Stimulated activated CD4-positive, alpha-beta T cell treated with anti-CD3 and anti-CD28 coated beads, Interleukin-2, amount 100 ng/mL, for 48 hours (primary cell): Measurements from ENCODE around the gene AP2A2.

ENCODE experiments used
- DNase-seq, 2 donors: peaks; one replicate each; pipeline ENCODE4 v3.0.0-alpha.2; 2020

Gene AP2A2

DNA sequence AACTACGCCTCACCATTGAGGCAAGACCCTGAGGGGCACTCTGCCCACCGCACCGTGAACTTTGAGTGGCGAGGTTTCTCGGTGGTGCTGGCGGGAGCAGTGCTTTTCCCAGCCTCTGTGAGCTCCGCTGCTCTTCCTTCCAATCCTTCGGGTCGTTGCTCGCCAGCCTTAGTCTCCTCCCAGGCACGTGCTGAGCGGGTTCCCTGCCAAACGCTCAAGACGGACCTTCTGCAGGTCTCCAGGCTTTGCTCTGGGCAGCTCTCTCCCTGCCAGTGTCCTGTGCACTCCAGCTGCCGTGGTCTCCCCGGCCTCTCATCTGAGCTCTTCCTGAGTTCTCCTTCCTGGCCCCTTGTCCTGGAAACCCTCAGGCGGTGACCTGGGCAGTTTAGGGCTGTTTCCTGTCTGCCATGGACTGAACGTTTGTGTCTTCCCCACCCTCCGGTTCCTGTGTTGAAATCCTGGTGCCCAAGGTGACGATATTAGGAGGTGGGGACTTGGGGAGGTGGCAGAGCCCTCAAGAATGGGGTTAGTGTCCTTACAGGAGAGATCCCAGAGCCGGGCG, 122.0 kb downstream of the AP2A2 start:
- no peak for DNase-seq

- no peak for DNase-seq
These were observed 122.9 kb downstream of the AP2A2 start for GRCh38 chr11:1048375-1049070.

GRCh38 chr11:1049071-1049405, 123.4 kb downstream of the AP2A2 start:
- no peak for DNase-seq

DNA sequence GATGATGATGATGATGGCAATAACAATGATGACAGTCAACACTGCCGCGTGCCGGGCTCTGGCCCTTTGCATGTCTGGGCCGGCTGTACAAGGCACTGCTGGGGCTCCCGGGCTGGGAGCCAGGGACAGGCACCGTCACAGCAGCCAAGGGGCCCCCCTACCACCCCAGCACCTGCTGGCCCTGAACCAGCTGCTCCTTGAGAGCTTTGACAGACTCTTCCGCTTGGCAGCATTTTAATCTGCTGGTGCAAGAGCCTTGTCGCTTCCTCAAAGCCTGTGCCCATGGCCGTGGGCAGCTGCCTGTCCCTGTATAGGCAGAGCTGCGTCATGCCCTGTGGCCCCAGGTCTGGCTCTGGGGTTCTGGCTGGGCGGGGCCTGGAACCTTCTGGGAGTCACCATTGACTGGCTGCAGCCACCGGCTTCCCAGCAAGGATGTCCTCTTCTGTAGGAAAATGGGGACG, 123.8 kb downstream of the AP2A2 start:
- no peak for DNase-seq

DNA sequence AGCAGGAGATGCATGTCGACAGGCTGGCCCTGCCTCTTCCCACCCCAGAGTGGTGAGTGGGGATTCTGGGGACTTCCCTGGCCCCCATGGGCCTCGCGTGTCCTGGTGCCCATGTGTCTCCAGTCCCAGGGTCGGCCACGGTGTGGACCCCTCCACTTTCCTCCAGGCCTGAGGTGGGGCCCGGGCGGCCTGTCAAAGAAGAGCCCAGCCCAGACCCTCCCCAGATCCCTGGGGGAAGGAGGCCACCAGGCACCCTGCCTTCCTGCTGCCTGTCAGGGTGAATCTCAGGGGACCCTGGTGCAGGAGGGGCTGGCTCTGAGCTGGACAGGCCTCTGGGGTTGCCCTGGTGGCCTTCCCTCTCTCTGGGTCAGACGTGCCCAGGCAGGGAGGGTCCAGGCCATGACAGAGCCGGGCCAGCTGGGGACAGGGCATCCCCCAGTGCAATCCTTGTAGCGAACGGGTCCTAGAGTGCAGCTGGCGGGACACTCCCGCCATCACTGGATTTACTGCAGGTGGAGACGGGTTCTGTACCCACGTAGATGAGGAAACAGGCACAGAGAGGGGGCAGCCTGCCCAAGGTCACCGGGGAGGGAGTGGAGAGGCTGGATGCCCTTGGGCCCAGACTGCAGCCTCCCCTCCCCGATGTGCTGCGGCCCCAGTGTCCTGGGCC, 124.4 kb downstream of the AP2A2 start:
- DNase-seq, result no peak

DNA sequence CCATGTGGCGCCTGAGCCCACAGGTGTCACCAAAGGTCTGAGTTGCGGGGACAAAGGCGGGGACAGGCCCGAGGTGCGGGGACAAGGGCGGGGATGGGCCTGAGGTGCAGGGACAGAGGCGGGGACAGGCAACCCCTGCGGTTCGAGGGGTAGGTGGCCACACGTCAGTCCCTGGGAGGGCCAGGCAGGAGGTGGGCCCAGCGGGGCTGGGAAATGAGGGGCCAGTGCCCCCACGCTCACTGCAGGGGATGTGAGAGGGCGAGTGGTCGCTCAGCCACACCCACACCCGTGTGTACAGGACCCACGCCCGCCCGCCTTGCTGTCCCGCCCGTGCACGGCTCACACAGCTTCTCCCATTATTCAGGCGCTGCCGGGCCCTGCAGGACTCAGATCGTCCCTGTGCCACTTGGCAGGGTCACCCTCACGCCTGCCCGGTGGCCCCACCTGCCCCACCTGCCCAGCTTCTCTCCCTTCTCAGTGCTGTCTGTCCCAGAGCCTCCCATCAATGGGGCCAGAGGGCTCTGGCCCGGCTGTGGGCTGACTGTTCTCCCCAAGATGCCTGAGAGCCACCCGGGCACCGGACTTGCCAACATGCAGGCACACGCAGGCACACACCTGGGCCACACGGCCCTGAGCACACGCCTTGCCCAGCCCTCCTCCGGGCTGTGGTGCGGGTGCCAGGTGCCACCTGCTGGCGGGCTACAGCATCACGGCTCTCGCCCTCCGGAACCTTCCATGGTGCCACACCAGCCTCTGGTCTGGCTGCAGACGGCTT, 125.1 kb downstream of the AP2A2 start:
- DNase-seq, result peak; percentile 61 to 73

DNA sequence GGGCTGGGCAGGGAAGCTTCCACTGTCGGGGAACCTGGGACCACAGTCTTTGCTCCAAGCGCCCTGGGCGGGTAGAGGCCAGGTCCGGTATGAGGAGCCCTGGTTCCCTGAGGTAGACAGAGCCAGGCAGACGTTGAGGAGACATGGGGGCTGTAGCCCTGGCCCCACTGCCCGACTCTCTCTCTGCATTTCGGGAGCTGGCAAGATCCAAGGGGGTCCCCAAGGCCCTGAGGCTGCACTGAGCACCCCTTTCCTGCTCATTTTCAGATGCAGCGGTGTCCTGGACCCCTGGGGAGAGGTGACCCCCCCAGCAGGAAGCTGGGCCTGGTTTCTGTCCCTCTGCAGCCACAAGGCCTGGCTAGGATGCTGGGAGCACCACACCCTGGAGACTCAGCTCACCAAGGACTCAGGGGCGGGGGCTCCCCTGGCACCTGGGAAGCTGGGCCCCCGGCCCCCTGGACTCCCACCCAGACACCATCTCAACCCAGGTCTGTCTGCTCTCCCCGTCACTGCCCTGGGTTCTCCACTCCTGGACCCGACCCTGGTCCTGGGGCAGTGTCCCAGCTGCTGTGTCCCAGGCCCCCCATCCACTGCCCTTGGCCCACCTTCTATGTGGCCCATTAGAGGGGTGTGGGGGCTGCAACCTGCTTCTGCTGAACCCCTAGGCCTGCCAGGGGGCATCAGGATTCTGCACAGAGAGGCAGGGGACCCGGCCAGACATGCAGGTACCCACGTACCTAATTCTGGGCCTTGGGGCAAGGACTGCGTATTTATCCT, 125.9 kb downstream of the AP2A2 start:
- DNase-seq, result no peak

DNA sequence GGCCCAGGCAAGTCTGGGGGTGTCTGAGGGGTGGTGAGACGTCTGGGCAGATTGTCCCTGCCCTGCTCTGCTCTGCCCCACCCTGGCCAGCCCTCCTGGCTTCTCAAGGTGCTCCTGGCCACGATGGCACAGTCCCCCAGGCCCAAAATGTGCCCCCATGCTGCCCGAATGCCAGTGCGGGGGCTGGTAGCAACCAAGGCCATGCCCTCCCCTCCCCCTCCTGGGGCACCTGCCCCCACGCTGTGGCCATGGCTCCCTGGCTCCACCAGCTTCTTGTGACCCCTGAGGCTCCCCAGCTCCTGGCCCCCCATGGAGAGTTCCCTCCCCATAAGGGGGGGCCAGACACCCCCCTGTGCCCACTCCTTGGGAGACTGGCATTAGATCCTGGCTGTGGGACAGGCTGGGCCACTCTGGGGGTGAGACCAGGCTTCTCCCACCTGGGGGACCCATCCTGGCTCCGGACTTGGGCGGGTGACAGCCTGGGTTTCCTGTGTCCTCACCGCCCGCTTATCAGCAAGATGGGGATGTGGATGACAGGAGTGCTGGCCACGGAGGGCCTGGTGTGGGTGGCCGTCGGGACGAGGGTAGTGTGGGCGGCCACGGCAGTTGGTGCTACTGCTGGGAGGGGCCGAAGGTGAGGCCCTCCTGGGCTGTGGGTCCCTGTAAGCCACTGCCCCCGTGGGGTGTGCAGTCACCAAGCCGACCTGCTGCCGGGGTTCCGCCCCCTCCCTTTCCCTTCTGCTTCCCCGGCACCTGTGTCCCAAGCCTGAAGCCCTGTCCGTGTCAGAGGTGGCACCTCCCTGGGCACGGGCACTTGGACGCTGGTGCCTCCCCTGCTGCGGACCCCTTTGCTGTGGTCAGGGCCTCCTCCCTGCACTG, 126.7 kb downstream of the AP2A2 start:
- DNase-seq, result no peak

DNA sequence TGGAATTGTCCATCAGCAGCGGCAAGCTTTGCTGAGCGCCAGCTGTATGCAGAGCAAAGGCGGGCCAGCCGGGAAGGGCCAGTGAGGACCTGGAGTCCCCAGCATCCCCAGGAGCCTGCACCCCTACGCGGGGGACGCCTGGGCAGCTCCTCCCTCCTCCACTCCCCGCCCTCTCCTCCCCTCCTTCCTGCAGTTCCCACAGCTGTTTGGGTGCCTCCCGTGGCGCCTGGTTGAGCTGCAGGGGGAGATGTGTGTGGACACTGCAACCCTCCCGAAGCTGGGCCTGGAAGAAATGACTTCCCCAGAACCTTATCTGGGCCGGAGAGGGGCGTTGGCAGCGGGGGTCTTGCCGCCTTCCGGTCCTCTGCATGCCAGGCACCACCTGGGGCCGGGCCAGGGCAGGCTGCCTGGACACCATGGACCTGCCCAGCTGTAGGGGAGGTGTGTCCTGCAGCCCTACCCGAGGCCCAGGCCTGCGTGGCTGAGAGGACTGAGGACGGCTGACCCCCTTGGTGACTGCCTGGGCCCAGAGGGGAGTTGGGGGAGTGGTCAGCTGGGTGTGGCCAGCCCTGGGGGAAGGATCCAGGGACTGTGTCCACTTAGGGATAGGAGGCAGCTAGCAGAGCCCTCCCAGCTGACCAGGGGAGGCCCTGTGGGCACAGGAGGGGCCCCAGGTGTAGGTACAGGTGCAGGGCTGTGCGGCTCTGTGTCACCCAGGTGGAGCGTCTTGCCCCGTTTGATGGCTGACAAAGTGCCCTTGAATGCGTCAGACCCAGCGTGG, 127.6 kb downstream of the AP2A2 start:
- DNase-seq, result no peak

DNA sequence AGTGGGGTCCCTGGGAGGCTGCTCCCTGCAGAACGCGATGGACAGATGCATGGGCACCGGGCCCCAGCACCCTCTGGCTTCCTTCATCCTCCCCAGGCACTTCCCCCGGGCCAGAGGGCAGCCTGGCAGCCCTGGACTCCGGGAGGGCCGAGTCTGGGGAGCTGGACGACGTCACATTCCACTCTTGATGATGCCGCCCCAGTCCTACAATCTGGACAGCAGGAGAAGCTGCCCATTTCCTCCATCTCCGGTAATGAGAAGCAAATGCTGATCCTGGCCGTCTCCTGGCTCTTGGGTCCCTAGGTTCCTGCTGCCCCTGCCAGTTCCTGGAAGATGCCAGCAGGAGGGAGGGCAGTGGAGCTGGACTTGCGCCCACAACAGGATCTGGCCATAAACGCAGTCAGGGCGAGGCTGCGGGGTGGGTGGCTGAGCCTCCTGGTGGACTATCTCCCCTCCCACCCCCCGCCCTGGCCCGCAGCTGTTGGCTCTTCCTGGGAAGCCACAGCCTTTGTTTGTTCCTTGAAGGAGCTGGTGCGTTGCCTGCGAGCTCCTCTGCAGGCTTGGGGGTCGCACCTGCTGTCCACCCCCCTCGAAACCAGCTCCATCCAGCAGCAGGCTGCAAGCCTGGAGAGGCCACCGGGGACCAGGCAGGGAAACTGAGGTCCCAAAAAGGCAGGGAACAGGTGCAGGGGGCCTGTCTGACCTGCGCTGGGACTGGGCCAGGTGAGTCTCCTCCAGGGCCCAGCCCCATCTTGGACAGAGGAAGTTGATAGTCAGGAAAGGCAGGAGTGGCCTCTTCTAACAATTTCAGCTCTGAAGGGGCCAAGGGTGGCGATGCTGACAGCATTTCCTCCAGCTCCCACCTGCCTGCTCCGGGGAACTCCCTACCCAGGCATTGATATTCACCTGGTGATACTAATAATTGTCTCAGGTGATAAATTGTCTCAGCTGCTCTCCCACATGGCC, 128.8 kb downstream of the AP2A2 start:
- no peak for DNase-seq

- no peak for DNase-seq
These were observed 129.5 kb downstream of the AP2A2 start for GRCh38 chr11:1055109-1055703.

GRCh38 chr11:1055990-1056771, 130.5 kb downstream of the AP2A2 start:
- DNase-seq, result no peak

DNA sequence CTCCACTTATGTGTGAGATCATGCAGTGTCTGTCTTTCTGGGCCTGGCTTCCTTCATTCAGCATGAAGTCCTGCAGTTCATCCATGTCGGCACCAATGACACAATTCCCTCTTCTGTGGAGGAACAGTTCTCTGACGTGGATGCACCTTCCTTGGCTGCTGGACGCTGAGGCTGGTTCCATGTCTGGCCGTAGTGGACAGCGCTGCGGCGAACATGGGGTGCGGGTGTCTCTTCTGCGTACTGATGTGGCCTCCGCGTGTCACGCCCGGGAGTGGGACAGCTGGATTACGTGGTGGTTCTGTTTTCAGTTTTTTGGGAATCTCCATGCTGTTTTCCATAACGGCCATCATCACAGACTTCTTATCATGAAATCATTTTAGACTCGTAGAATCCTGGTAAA, 132.1 kb downstream of the AP2A2 start:
- DNase-seq, result no peak

DNA sequence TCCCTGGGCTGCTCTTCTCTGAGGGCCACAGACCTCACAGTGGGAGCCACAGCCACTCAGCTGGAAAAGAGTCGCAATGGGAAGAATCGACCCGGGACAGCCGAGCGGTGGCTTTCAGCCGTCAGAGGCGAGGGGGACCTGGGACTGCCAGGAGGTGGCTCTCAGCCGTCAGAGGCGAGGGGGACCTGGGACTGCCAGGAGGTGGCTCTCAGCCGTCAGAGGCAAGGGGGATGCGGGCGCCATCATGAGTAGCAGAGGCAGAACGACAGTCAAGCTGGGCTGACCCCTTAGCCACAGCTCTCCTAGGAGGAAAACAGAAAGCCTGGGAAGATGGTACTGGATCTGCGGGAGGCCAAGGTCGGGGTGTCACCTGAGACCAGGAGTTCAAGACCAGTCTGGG, 134.1 kb downstream of the AP2A2 start:
- DNase-seq, result no peak

DNA sequence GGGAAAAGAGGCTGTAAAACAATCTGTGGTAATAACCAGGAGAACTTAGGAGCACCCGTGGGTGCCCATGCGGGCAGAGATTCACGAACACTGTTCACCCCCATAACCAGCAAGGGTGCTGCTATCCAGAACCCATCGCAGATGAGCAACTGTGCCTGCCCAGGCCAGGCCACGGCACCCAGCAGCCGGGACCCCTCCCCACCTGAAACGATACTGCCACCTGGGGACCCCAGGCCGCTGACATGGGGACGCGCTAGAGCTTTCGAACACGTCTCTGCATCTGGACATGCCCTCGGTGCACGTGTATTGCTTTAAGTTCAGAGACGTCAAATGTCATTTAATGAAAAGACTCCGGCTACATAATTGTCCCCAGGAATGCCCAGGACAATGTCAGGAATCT, 134.7 kb downstream of the AP2A2 start:
- DNase-seq, result no peak

- DNase-seq, result no peak
These were observed 135.4 kb downstream of the AP2A2 start for GRCh38 chr11:1060852-1061616.
